Activated naive CD4-positive, alpha-beta T cell treated with anti-CD3 and anti-CD28 coated beads, Interleukin-2, amount 10 ng/mL, durations not matched to agents 5 hours and 36 hours (primary cell): ENCODE results near the gene DECR2. TPM values are rescaled to one million over a fixed set of nuclear protein-coding genes. Genes with fewer than 3 reads are reported as not detected.

ENCODE experiments used
- total RNA-seq, 2 experiments: library from RNA; stranded (reverse); gene quantifications; one replicate each; pipeline ENCODE4 v1.2.3, GENCODE V29; 2021

The DECR2 gene, protein sequence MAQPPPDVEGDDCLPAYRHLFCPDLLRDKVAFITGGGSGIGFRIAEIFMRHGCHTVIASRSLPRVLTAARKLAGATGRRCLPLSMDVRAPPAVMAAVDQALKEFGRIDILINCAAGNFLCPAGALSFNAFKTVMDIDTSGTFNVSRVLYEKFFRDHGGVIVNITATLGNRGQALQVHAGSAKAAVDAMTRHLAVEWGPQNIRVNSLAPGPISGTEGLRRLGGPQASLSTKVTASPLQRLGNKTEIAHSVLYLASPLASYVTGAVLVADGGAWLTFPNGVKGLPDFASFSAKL
- 1 to 10 TPM; 5.0 to 6.0 TPM for total RNA-seq

DNA sequence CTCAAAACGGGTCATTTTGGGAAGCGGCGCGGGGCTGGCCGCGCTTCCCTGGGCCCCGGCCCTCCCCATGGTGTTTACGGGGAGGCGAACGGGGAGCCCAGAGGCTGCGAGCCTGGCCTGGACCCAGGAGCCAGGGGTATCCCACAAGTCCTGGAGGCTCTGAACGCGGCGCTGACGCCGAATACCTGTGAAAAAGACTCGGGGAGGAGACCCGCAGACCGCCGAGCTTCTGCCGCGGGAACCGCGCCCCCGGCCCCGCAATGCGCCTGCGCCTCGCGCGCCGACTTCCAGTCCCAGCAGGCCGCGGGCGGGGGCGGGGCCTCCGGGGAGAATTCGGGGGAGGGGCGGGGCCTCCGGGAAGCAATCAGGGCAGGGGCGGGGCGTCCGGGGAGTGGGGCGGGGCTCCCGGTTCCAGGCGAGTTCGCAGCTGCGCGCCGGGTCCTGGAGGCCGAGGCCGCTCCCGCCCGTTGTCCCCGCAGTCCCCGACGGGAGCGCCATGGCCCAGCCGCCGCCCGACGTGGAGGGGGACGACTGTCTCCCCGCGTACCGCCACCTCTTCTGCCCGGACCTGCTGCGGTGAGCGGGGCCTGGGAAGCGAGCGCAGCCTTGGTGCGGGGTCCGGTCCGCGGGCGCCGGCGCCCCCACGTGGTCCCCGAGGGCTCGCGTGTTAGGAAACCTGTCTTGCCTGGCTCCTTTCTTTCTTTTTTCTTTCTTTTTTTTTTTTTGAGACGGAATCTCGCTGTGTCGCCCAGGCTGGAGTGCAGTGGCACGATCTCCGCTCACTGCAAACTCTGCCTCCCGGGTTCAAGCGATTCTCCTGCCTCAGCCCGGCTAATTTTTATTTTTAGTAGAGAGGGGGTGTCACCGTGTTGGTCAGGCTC lies at the start of gene DECR2:
Gene DECR2 (plus strand): TSS at position 418 of the 881 bp plus-strand sequence. CDS start 79 bp downstream, at position 497.

DNA sequence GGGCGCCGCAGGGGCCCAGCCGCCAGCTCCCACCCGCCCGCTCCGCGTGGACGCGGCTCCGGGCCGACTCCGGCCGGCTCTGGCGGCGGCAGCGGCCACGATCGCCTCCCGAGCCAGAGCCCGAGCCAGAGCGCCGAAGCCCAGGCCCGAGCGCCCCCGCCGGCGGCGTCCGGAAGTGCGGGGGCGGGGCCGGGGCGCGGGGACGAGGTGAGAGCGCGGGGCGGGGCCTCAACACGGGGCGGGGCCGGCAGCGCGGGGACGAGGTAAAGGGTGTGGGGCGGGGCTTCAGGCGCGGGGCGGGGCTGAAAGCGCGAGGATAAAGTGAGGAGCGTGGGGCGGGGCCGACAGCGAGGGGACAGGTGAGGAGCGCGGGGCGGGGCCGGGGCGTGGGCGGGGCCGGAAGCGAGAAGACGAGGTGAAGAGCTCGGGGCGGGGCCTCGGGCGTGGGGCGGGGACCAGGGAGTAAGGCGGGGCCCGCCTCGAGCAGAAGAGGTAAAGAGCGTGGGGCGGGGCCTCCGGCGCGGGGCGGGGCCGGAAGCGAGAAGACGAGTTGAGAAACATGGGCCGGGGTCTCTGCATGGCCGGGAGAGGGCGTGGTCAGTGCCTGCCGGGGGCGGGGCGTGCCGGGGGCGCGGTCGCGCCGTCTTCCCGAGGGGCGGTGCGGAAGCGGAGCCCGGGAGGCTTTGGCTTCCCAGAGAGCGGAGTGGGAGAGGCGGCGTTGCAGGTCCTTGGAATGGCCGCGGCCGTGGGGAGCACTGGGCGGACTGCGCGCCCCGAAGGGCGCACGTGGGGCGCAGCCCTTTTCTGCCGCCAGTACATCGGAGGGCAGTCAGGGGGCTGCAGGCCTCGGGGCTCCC lies 48.9 kb upstream of the DECR2 start, which contains the start of gene AXIN1:
Gene AXIN1 (minus strand): TSS at position 177 of the 857 bp plus-strand sequence. CDS start 5,698 bp downstream, outside the sequence.

DNA sequence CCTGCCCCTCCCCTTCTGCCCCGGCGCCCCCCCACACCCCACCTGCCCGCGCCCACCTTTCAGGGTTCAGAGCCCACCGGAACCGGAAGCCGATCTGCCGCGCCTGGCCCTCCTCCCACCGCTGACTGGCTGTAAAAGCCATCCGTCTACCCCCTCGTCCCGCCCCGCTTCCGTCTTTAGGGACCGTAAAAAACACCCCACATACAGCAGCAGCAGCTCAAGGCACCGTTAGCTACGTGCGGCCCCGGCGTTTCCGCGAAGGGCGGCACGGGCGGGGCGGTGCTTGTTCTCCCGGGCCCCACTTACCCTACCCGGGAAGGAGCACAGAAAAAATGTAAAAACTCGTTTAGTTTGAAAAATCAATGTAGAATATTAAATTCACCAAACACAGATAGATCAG lies 31.2 kb upstream of the DECR2 start, which contains the start of gene MRPL28:
Gene MRPL28 (minus strand): TSS at position 96 of the 400 bp plus-strand sequence. CDS start 320 bp downstream, outside the sequence.

DNA sequence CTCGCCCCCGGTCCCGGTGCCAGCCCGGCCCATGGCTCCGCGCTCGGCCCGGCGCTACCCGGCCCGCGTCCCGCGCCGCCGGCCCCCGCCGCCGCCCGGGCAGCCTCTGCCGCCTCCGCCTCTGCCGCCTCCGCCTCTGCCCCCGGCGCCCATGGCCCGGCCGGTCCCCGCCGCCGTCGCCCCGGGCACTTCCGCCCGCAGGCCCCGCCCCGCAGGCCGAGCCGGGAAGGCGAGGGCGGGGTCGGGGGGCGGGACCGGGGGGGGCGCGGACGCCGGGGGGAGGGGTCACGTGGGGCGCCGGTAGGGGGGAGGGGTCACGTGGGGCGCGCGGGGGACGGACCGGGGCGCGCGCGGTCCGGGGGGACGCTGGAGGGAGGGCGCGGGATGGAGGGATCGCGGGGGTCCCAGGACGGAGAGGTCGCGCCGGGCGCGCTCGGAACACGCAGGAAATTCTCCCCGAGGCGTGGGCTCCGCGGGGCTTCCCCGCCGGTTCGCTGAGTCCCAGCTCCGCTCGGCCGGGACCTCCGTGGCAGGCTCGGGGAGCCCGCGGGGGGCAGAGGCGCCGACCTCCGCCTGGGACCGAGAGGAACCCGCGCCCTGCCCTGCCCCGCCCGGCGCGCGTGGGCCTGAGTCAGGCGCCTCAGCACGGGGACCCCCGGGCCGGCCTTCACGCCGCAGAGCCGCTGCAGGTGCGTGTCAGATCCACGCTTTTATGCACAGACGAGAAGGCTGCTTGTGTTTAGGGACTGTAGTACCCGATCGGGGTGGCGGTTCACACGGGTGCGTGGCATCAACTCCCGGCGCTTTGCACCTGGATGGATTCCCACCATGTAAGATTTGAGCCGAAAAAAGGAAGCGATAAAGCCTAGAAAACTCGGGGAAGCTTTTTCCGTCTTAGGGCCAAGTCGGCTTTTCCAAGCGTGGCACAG lies 19.6 kb upstream of the DECR2 start, which contains the start of gene PGAP6:
Gene PGAP6 (minus strand): TSS at position 190 of the 929 bp plus-strand sequence. CDS start 157 bp downstream, at position 33.

DNA sequence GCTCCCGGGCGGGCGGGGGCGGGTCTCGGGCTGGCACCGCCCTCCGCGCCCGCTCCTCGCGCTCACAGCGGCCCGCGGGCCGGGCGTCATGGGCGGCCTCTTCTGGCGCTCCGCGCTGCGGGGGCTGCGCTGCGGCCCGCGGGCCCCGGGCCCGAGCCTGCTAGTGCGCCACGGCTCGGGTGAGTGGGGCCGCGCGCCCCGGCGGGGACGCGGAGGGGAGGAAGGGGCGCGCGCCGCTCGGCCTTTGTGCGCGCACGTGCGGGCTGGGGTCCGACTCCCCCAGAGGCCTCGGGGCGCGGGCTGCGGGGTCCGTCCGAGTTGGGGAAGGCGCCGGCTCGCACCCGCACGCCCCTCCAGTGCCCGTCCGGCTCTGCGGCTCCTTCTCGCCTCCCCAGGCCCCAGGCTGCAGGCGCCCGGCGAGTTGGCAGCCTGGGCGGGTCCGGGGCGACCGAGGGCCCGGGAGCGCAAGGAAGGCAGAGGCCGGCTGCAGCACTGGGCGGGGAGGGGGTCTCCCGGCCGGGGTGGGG lies 4.5 kb upstream of the DECR2 start, which contains the start of gene NME4:
Gene NME4 (plus strand): TSS at position 65 of the 527 bp plus-strand sequence. CDS start 24 bp downstream, at position 89.

DNA sequence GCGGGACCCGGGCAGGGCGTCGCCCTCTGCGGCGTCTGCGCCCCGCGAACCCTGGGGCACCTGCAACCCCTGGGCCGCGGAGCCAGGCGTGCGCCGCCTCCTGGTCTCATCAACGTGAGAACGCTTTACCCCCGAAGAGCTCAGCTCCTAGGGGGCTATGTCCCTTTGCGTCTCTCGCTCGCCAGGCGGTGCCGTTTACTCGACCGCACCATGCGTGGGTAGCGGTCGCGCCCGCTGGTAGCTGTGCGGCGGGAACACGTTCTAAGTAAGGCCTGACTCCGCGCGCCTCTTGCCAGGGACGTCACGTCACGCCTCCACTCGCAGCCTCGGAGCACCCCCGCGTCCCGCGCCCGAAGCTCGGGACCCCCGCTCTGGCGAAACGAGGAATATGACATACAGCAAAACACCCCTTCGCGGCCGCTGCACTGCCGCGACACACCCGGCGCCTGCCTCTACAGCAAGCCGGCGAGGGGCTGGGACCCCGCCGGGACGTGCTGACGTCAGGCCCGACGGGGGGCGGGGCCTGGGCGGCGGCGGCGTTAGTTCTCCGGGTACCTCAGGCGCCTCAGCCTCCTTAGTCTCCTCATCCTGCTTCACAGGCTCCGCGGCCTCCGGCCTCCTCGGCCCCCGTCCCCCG lies 23.5 kb downstream of the DECR2 start, which contains the start of gene RAB11FIP3:
Gene RAB11FIP3 (plus strand): TSS at position 568 of the 637 bp plus-strand sequence. CDS start 358 bp downstream, outside the sequence.

Other genes starting within 250 kb of the DECR2 start
- gene HBZ, start 249.2 kb upstream of the DECR2 start, total RNA-seq, result not detected
- not detected for gene HBM, start 235.9 kb upstream of the DECR2 start, total RNA-seq
- gene HBA2, start 229.0 kb upstream of the DECR2 start, total RNA-seq, result not detected
- gene HBA1, start 225.2 kb upstream of the DECR2 start, total RNA-seq, result not detected
- not detected for gene HBQ1, start 221.4 kb upstream of the DECR2 start, total RNA-seq
- gene LUC7L, start 172.4 kb upstream of the DECR2 start, total RNA-seq, result 10 to 100 TPM; 66.4 to 67.5 TPM
- 10 to 100 TPM; 28.8 to 29.6 TPM for gene FAM234A, start 167.1 kb upstream of the DECR2 start, total RNA-seq
- gene RGS11, start 125.9 kb upstream of the DECR2 start, total RNA-seq, result not detected
- not detected for gene ARHGDIG, start 121.3 kb upstream of the DECR2 start, total RNA-seq
- not detected for gene PDIA2, start 118.7 kb upstream of the DECR2 start, total RNA-seq
- gene AXIN1, start 49.2 kb upstream of the DECR2 start, total RNA-seq, result 10 to 100 TPM; 27.4 to 29.2 TPM
- gene MRPL28, start 31.3 kb upstream of the DECR2 start, total RNA-seq, result 10 to 100 TPM; 53.4 to 56.3 TPM
- gene PGAP6, start 19.9 kb upstream of the DECR2 start, total RNA-seq, result 10 to 100 TPM; 79.5 to 81.5 TPM
- gene NME4, start 4.7 kb upstream of the DECR2 start, total RNA-seq, result 10 to 100 TPM; 40.7 to 43.4 TPM
- 10 to 100 TPM; 22.0 to 24.6 TPM for gene RAB11FIP3, start 23.8 kb downstream of the DECR2 start, total RNA-seq
- gene CAPN15, start 125.8 kb downstream of the DECR2 start, total RNA-seq, result 10 to 100 TPM; 71.0 to 71.8 TPM
- gene PRR35, start 158.5 kb downstream of the DECR2 start, total RNA-seq, result not detected
- 1 to 10 TPM; 4.6 to 4.7 TPM for gene NHLRC4, start 165.1 kb downstream of the DECR2 start, total RNA-seq
- gene PIGQ, start 168.1 kb downstream of the DECR2 start, total RNA-seq, result 10 to 100 TPM; 32.9 to 36.8 TPM
- gene RAB40C, start 188.2 kb downstream of the DECR2 start, total RNA-seq, result 10 to 100 TPM; 12.7 to 14.1 TPM
- gene WFIKKN1, start 229.1 kb downstream of the DECR2 start, total RNA-seq, result under 1 TPM; 0.33 to 0.36 TPM
- 10 to 100 TPM; 70.0 to 70.7 TPM for gene METTL26, start 234.4 kb downstream of the DECR2 start, total RNA-seq
- gene MCRIP2, start 239.9 kb downstream of the DECR2 start, total RNA-seq, result 10 to 100 TPM; 28.9 to 31.2 TPM
- gene WDR90, start 247.5 kb downstream of the DECR2 start, total RNA-seq, result 10 to 100 TPM; 63.2 to 67.3 TPM